Caco-2 (cell line): ENCODE data around the gene TJP3. TPM values are rescaled to one million over a fixed set of nuclear protein-coding genes. Genes with fewer than 3 reads are reported as not detected.

Experiments
- BruUV-seq: library from RNA; stranded (reverse); fragments of 400-500 nt; replicated peaks from 2 replicates; lab custom pipeline; 2021; lab: Mats Ljungman, UMichigan
- CTCF ChIA-PET: fragments of 300-600 bp; sonication (Branson Sonifier 250); formaldehyde crosslinking; loops from one replicate; lab custom pipeline; 2022; ENCODE audit warnings: antibody characterized with exemption; lab: Charles Lee
- POLR2A ChIA-PET: fragments of 300-600 bp; sonication (Branson Sonifier 250); formaldehyde crosslinking; loops from one replicate; lab custom pipeline; 2022; ENCODE audit warnings: antibody characterized with exemption; lab: Charles Lee
- DNase-seq, 2 experiments: peaks; one replicate each; pipeline versions ENCODE4 v3.0.0 to v3.0.0-alpha.2; 2020 to 2022
- H3K27me3 ChIP-seq: replicated peaks from 2 replicates; pipeline ENCODE4 v1.6.0; 2011; ENCODE audit warnings: low read length; ENCODE audit not compliant: control insufficient read depth, insufficient read depth
- H3K36me3 ChIP-seq: 2 replicates; pipeline ENCODE4 v1.5.1; 2011; ENCODE audit warnings: low read length; ENCODE audit not compliant: control insufficient read depth, insufficient read depth
- H3K4me1 ChIP-seq: fragments of 250-450 bp; sonication (Bioruptor Pico); 2 replicates; pipeline ENCODE4 v1.5.1; 2020; ENCODE audit warnings: mild to moderate bottlenecking
- H3K4me3 ChIP-seq: 2 replicates; pipeline ENCODE4 v1.5.1; 2011; ENCODE audit warnings: low read depth, mild to moderate bottlenecking, control low read depth, low read length
- H3K9me3 ChIP-seq: fragments of 250-450 bp; sonication (Bioruptor Pico); 2 replicates; pipeline ENCODE4 v1.5.1; 2020; ENCODE audit warnings: mild to moderate bottlenecking, moderate library complexity
- H3K27ac Mint-ChIP-seq: one replicate; pipeline ENCODE4 v1.8.0; 2022; ENCODE audit warnings: mixed read lengths; ENCODE audit not compliant: unreplicated experiment
- H3K27me3 Mint-ChIP-seq: one replicate; pipeline ENCODE4 v1.8.0; 2022; ENCODE audit warnings: mixed read lengths; ENCODE audit not compliant: insufficient read depth, unreplicated experiment
- H3K36me3 Mint-ChIP-seq: one replicate; pipeline ENCODE4 v1.8.0; 2022; ENCODE audit warnings: mild to moderate bottlenecking, mixed read lengths; ENCODE audit not compliant: insufficient read depth, unreplicated experiment
- H3K4me1 Mint-ChIP-seq: one replicate; pipeline ENCODE4 v1.8.0; 2022; ENCODE audit warnings: low read depth, mixed read lengths; ENCODE audit not compliant: unreplicated experiment
- H3K4me3 Mint-ChIP-seq: one replicate; pipeline ENCODE4 v1.8.0; 2022; ENCODE audit warnings: mild to moderate bottlenecking, moderate library complexity, mixed read lengths; ENCODE audit not compliant: unreplicated experiment
- H3K9me3 Mint-ChIP-seq: one replicate; pipeline ENCODE4 v1.8.0; 2022; ENCODE audit warnings: mixed read lengths; ENCODE audit not compliant: unreplicated experiment
- intact Hi-C: fragments of 100-400 bp; cut with micrococcal nuclease; formaldehyde crosslinking; loops from one replicate; pipeline ENCODE4 v1.10.0; 2022; ENCODE audit not compliant: unreplicated experiment
- total RNA-seq: library from RNA; stranded (reverse); gene quantifications from 2 replicates; pipeline ENCODE4 v1.2.3, GENCODE V29; 2022
- TF ChIP-seq, protein P1 (sequence below), 2 experiments: fragments of 200-600 bp in 1 of 2; IDR thresholded peaks; 1 replicate in 1 of 2; 2 replicates in 1 of 2; pipeline versions ENCODE4 v1.5.1 to v1.8.0; 2011 to 2022; ENCODE audit warnings: antibody characterized with exemption in 1 of 2, control low read depth in 1 of 2, inconsistent platforms in 1 of 2, low read depth in 1 of 2, low read length in 1 of 2, mild to moderate bottlenecking in 1 of 2, moderate library complexity in 1 of 2; ENCODE audit not compliant: insufficient read depth in 1 of 2, severe bottlenecking in 1 of 2, unreplicated experiment in 1 of 2

Gene TJP3
- total RNA-seq, 1 experiment from 2014 or later, result 83.6 TPM

DNA sequence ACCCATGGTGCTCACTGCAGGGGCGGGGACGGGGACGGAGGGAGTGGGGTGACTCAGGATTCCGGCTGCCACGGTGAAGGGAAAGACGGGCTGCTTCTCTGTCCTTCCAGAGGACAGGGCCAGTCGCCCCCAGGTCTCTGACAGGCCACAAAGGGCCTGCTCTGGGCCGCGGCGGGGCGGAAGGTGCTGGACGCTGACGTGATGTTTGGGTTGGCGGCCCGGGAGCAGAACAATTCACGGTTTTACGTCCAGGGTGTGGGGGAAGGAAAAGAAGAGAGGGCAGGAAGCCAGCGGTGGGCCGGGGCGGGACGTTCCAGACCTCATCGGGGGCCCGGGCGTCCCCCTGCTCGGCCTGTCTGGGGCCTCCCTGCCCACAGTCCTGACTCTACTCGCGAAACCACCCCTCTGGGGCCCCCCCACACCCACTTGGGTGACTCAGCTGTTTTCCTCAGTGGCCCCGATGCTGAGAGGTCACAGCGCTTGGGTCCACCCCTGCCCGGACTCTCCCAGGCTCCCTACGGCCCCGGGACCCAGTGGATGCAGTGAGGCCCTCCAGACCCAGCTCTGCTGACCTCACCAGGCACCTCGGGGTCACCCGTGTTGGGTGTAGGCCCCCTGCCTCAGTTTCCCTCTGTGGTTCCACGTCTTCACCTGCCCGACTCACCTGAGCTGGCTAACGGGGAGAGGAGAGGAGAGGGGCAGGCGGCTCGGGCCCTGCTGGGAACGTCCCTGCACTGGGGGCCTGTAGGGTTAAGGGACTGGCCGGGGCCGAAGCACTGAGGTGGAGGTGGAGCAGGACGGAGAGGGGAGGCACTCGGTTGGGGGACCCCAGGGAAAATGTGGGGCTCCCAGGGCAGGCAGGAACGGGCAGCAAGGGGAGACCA lies 37.1 kb upstream of the TJP3 start:
- CTCF ChIA-PET, result no interaction called here
- H3K27ac Mint-ChIP-seq, result no peak overlapping the region
- H3K27me3 Mint-ChIP-seq, result no peaks in the 10 kb centered on the region
- POLR2A ChIA-PET, result no interaction called here
- H3K36me3 ChIP-seq, result no peaks in the 10 kb centered on the region
- H3K4me3 ChIP-seq, result no peak overlapping the region
- no TSS peak for BruUV-seq
- H3K4me3 Mint-ChIP-seq, result no peak overlapping the region
- no peaks in the 10 kb centered on the region for H3K9me3 ChIP-seq
- H3K4me1 ChIP-seq, result peaks cover 11% of the 10 kb centered on the region
- no peak for DNase-seq
- H3K4me1 Mint-ChIP-seq, result no peaks in the 10 kb centered on the region
- no peaks in the 10 kb centered on the region for H3K27me3 ChIP-seq
- H3K36me3 Mint-ChIP-seq, result peaks cover 25% of the 10 kb centered on the region
- intact Hi-C loops, result no loop called here
- TF ChIP-seq, protein P1, sequence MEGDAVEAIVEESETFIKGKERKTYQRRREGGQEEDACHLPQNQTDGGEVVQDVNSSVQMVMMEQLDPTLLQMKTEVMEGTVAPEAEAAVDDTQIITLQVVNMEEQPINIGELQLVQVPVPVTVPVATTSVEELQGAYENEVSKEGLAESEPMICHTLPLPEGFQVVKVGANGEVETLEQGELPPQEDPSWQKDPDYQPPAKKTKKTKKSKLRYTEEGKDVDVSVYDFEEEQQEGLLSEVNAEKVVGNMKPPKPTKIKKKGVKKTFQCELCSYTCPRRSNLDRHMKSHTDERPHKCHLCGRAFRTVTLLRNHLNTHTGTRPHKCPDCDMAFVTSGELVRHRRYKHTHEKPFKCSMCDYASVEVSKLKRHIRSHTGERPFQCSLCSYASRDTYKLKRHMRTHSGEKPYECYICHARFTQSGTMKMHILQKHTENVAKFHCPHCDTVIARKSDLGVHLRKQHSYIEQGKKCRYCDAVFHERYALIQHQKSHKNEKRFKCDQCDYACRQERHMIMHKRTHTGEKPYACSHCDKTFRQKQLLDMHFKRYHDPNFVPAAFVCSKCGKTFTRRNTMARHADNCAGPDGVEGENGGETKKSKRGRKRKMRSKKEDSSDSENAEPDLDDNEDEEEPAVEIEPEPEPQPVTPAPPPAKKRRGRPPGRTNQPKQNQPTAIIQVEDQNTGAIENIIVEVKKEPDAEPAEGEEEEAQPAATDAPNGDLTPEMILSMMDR (IDR thresholded peaks at IDR 0.05; ENCODE audit: insufficient read depth in 1 of 2, low read depth in 1 of 2, low read length in 1 of 2, severe bottlenecking in 1 of 2, unreplicated experiment in 1 of 2), result no peak
- no peaks in the 10 kb centered on the region for H3K9me3 Mint-ChIP-seq

GRCh38 chr19:3671680-3672574 lies 36.3 kb upstream of the TJP3 start:
- POLR2A ChIA-PET, result no interaction called here
- no TSS peak for BruUV-seq
- H3K27me3 Mint-ChIP-seq, result no peaks in the 10 kb centered on the region

DNA sequence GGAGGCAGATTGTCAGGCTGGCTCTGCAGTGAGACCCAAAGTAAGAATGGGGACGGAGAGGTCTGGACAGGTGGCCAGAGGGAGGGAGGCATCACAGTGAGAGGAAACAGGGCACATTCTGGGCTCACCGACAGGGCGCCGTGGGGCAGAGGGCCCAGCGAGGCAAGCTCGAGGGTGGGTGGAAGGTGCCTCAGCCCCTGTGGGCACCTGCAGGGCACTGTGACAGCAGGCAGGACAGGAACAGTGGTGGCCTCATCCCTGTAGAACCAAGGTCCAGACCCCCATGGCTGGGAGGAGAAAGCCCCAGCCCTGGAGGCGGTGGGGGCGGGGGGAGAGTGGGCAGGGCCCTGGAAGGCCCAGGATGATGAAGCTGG lies 35.6 kb upstream of the TJP3 start:
- no peak overlapping the region for H3K4me3 ChIP-seq
- DNase-seq, result no peak
- ChIA-PET CTCF (no interaction called here), POLR2A (no interaction called here)
- Mint-ChIP-seq H3K9me3 (no peaks in the 10 kb centered on the region), H3K36me3 (peaks cover 17% of the 10 kb centered on the region), H3K27ac (no peak overlapping the region), H3K4me3 (no peak overlapping the region), H3K27me3 (no peaks in the 10 kb centered on the region), H3K4me1 (no peaks in the 10 kb centered on the region)
- no peaks in the 10 kb centered on the region for H3K27me3 ChIP-seq
- BruUV-seq, result no TSS peak
- no peaks in the 10 kb centered on the region for H3K36me3 ChIP-seq
- peaks cover 11% of the 10 kb centered on the region for H3K4me1 ChIP-seq
- TF ChIP-seq, protein P1 (IDR thresholded peaks at IDR 0.05; ENCODE audit: insufficient read depth in 1 of 2, low read depth in 1 of 2, low read length in 1 of 2, severe bottlenecking in 1 of 2, unreplicated experiment in 1 of 2), result no peak
- H3K9me3 ChIP-seq, result no peaks in the 10 kb centered on the region
- intact Hi-C loops, result no loop called here

More at GRCh38 chr19:3671680-3672574, 36.3 kb upstream of the TJP3 start:
- Histone ChIP-seq H3K4me1 (peaks cover 11% of the 10 kb centered on the region), H3K9me3 (no peaks in the 10 kb centered on the region), H3K27me3 (no peaks in the 10 kb centered on the region), H3K36me3 (no peaks in the 10 kb centered on the region), H3K4me3 (no peak overlapping the region)
- DNase-seq, result no peak
- CTCF ChIA-PET, result no interaction called here
- Mint-ChIP-seq H3K4me3 (no peak overlapping the region), H3K36me3 (peaks cover 21% of the 10 kb centered on the region), H3K9me3 (no peaks in the 10 kb centered on the region), H3K27ac (no peak overlapping the region), H3K4me1 (no peaks in the 10 kb centered on the region)
- TF ChIP-seq, protein P1 (IDR thresholded peaks at IDR 0.05; ENCODE audit: insufficient read depth in 1 of 2, low read depth in 1 of 2, low read length in 1 of 2, severe bottlenecking in 1 of 2, unreplicated experiment in 1 of 2), result no peak
- intact Hi-C loops, result no loop called here
